H1 (cell line): ENCODE results near the gene LRTM1. TPM values are rescaled to one million over a fixed set of nuclear protein-coding genes. Genes with fewer than 3 reads are reported as not detected.

Experiments
- CHD1 ChIP-seq: IDR thresholded peaks from 2 replicates; pipeline ENCODE4 v1.6.1; 2012; ENCODE audit warnings: low read depth, low read length, improper control_type of control experiment
- EP300 ChIP-seq, 2 experiments: IDR thresholded peaks; 1 replicate in 1 of 2; 2 replicates in 1 of 2; pipeline ENCODE4 v1.6.1; 2011 to 2012; ENCODE audit warnings: low read depth in 2 of 2, low read length in 2 of 2, mild to moderate bottlenecking in 2 of 2, borderline replicate concordance in 1 of 2, inconsistent platforms in 1 of 2, moderate library complexity in 1 of 2
- FOSL1 ChIP-seq: IDR thresholded peaks from 2 replicates; pipeline ENCODE4 v1.6.1; 2011; ENCODE audit warnings: mild to moderate bottlenecking, low read depth, low read length, moderate library complexity; ENCODE audit not compliant: insufficient read depth
- KDM4A ChIP-seq: IDR thresholded peaks from one replicate; pipeline ENCODE4 v1.7.1; 2012; ENCODE audit warnings: low read depth, mild to moderate bottlenecking, moderate library complexity, low read length, inconsistent platforms; ENCODE audit not compliant: severe bottlenecking
- NRF1 ChIP-seq: IDR thresholded peaks from 2 replicates; pipeline ENCODE4 v1.6.1; 2011; ENCODE audit warnings: mild to moderate bottlenecking, low read depth, low read length, improper control_type of control experiment
- TAF1 ChIP-seq: IDR thresholded peaks from 2 replicates; pipeline ENCODE4 v1.6.1; 2011; ENCODE audit warnings: mild to moderate bottlenecking, low read depth, low read length
- polyA plus RNA-seq, 7 experiments: library from polyadenylated mRNA; depleted of rRNA in 3 of 7; stranded (reverse) in 5 of 7; unstranded in 2 of 7; fragments of >200 nt in 5 of 7; fragments of 200-250 nt in 2 of 7; gene quantifications; 1 replicate in 5 of 7; 2 replicates in 1 of 7; 4 replicates in 1 of 7; pipeline versions ENCODE4 v1.2.1 to v1.2.3, GENCODE V29; 2011 to 2013; ENCODE audit warnings: missing spikeins in 2 of 7, mixed read lengths in 2 of 7
- total RNA-seq: library from RNA; stranded (reverse); fragmentation: NEBNext Ultra II Directional; extraction: Animal tissue kit (Norgen Biotek cat#: 25700); gene quantifications from 2 replicates; pipeline ENCODE4 v1.2.1, GENCODE V29; 2021

Gene LRTM1
- total and polyA plus RNA-seq, 2 of the 8 experiments (the other 6 are each of a cell fraction or from before 2014, with no cell fraction given): not detected

DNA sequence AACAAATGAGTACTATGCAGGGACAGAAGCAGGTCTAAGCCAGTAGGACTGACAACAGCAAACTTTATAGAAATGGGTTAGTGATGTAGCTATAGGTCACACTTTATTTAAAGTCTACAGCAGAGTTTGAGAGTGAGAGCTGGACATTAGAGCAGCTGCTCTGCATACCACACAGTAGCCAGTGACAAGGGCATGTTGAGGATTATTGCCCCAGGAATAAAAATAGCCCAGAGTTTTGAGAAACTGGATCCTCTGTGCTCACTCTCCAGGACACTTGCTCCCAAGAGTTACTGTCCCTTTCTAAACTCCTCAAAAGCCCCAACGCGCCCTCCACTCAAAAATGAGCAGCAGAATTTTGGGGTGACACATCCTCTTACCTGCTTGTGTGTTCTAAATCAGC, 21.1 kb downstream of the LRTM1 start (continued):
- TF ChIP-seq KDM4A: no peak
- TF ChIP-seq FOSL1: no peak
- no peak for TF ChIP-seq TAF1
- no peak for TF ChIP-seq EP300 (IDR thresholded peaks at IDR 0.05; ENCODE audit: borderline replicate concordance in 1 of 2, low read depth in 2 of 2, low read length in 2 of 2)
- no peak for TF ChIP-seq NRF1
- TF ChIP-seq CHD1: no peak
- TF ChIP-seq, all 59 proteins: peak for 0
